ENCODE measurements around the gene CTNNBL1. TPM values are rescaled to one million over a fixed set of nuclear protein-coding genes. Genes with fewer than 3 reads are reported as not detected.

CTNNBL1 gene
- total RNA-seq, 1 experiment from 2014 or later: 64.4 TPM

- CTCF ChIA-PET: no interaction called here
- H3K36me3 Mint-ChIP-seq: peaks cover 11% of the 10 kb centered on the region; the same call in 1 of the 2 replicates
- POLR2A ChIA-PET: no interaction called here
- ATAC-seq (no peak), DNase-seq (ENCODE audit: low spot score) (no peak)
- H3K27ac Mint-ChIP-seq: no peak overlapping the region
- H3K9me3 Mint-ChIP-seq: no peaks in the 10 kb centered on the region
- H3K4me3 Mint-ChIP-seq: no peak overlapping the region
- TF ChIP-seq HMGXB4 (CRISPR knock-in tag; IDR thresholded peaks at IDR 0.05) (no peak), TEAD1 (CRISPR knock-in tag; IDR thresholded peaks at IDR 0.05) (no peak), HMGA2 (CRISPR knock-in tag; IDR thresholded peaks at IDR 0.05) (no peak), ZNF512 (CRISPR knock-in tag; IDR thresholded peaks at IDR 0.05; ENCODE audit: borderline replicate concordance) (no peak), MXD4 (CRISPR knock-in tag; IDR thresholded peaks at IDR 0.05; ENCODE audit: borderline replicate concordance) (no peak), NR1H2 (CRISPR knock-in tag; IDR thresholded peaks at IDR 0.05) (no peak), E2F4 (CRISPR knock-in tag; IDR thresholded peaks at IDR 0.05; ENCODE audit: borderline replicate concordance, low read depth) (no peak), CDX4 (CRISPR knock-in tag; IDR thresholded peaks at IDR 0.05; ENCODE audit: borderline replicate concordance) (no peak), ZNF671 (CRISPR knock-in tag; IDR thresholded peaks at IDR 0.05) (no peak), RELA (CRISPR knock-in tag; IDR thresholded peaks at IDR 0.05; ENCODE audit: borderline replicate concordance) (no peak), ZNF281 (CRISPR knock-in tag; IDR thresholded peaks at IDR 0.05) (no peak), ESRRA (CRISPR knock-in tag; IDR thresholded peaks at IDR 0.05; ENCODE audit: borderline replicate concordance) (no peak), TCF7 (CRISPR knock-in tag; IDR thresholded peaks at IDR 0.05; ENCODE audit: low read depth) (no peak), CREM (CRISPR knock-in tag; IDR thresholded peaks at IDR 0.05) (no peak)
- H3K4me1 Mint-ChIP-seq: peaks cover 24% of the 10 kb centered on the region
- no peaks in the 10 kb centered on the region for H3K27me3 Mint-ChIP-seq (ENCODE audit: low read depth)
These were observed 178.3 kb downstream of the CTNNBL1 start for GRCh38 chr20:37872161-37872560.

GRCh38 chr20:37873884-37874283, 180.1 kb downstream of the CTNNBL1 start:
- POLR2A ChIA-PET: no interaction called here
- Mint-ChIP-seq H3K9me3 (no peaks in the 10 kb centered on the region), H3K4me3 (no peak overlapping the region), H3K27ac (no peak overlapping the region; the same call in 1 of the 2 replicates), H3K4me1 (peaks cover 16% of the 10 kb centered on the region), H3K27me3 (ENCODE audit: low read depth) (no peaks in the 10 kb centered on the region), H3K36me3 (peaks cover 11% of the 10 kb centered on the region; the same call in 1 of the 2 replicates)
- CTCF ChIA-PET: interaction anchor here (1.8 kb wide), 1 partner anchor 310 kb away, joined by 4 read pairs; no protein-coding TSS in a partner anchor
- DNase-seq (ENCODE audit: low spot score): no peak
- no peak for ATAC-seq
- TF ChIP-seq ZNF281 (CRISPR knock-in tag; IDR thresholded peaks at IDR 0.05) (no peak), CBFB (CRISPR knock-in tag; IDR thresholded peaks at IDR 0.05; ENCODE audit: low read depth) (no peak), MXD4 (CRISPR knock-in tag; IDR thresholded peaks at IDR 0.05; ENCODE audit: borderline replicate concordance) (no peak), CREM (CRISPR knock-in tag; IDR thresholded peaks at IDR 0.05) (no peak), ZNF219 (CRISPR knock-in tag; IDR thresholded peaks at IDR 0.05; ENCODE audit: borderline replicate concordance) (no peak), PRRX2 (CRISPR knock-in tag; IDR thresholded peaks at IDR 0.05) (no peak), SOX15 (CRISPR knock-in tag; IDR thresholded peaks at IDR 0.05) (no peak), ZNF423 (CRISPR knock-in tag; IDR thresholded peaks at IDR 0.05) (no peak), TEAD1 (CRISPR knock-in tag; IDR thresholded peaks at IDR 0.05) (no peak), EMX1 (CRISPR knock-in tag; IDR thresholded peaks at IDR 0.05) (no peak), NR2C2 (CRISPR knock-in tag; IDR thresholded peaks at IDR 0.05) (no peak), ZBTB21 (CRISPR knock-in tag; IDR thresholded peaks at IDR 0.05; ENCODE audit: borderline replicate concordance) (no peak), ZNF512 (CRISPR knock-in tag; IDR thresholded peaks at IDR 0.05; ENCODE audit: borderline replicate concordance) (no peak), GABPB1 (CRISPR knock-in tag; IDR thresholded peaks at IDR 0.05) (no peak)
